Fibroblast of villous mesenchyme (primary cell): ENCODE results near the gene NUFIP2. TPM values are rescaled to one million over a fixed set of nuclear protein-coding genes. Genes with fewer than 3 reads are reported as not detected.

Experiments used
- DNase-seq: peaks from one replicate; pipeline ENCODE4 v3.0.0-alpha.2; 2010; ENCODE audit warnings: low read depth
- H3K4me3 ChIP-seq: 2 replicates; pipeline ENCODE4 v1.5.1; 2011; ENCODE audit warnings: low read depth, mild to moderate bottlenecking, low read length
- CTCF ChIP-seq: IDR thresholded peaks from 2 replicates; pipeline ENCODE4 v1.5.1; 2012; ENCODE audit warnings: low read depth, mild to moderate bottlenecking, low read length; ENCODE audit not compliant: insufficient read depth
- total RNA-seq: library from RNA; depleted of rRNA; stranded (reverse); fragments of >200 nt; gene quantifications from 2 replicates; pipeline ENCODE4 v1.2.3, GENCODE V29; 2012

NUFIP2 gene
- total RNA-seq, 1 donor, result 67.4 TPM

DNA sequence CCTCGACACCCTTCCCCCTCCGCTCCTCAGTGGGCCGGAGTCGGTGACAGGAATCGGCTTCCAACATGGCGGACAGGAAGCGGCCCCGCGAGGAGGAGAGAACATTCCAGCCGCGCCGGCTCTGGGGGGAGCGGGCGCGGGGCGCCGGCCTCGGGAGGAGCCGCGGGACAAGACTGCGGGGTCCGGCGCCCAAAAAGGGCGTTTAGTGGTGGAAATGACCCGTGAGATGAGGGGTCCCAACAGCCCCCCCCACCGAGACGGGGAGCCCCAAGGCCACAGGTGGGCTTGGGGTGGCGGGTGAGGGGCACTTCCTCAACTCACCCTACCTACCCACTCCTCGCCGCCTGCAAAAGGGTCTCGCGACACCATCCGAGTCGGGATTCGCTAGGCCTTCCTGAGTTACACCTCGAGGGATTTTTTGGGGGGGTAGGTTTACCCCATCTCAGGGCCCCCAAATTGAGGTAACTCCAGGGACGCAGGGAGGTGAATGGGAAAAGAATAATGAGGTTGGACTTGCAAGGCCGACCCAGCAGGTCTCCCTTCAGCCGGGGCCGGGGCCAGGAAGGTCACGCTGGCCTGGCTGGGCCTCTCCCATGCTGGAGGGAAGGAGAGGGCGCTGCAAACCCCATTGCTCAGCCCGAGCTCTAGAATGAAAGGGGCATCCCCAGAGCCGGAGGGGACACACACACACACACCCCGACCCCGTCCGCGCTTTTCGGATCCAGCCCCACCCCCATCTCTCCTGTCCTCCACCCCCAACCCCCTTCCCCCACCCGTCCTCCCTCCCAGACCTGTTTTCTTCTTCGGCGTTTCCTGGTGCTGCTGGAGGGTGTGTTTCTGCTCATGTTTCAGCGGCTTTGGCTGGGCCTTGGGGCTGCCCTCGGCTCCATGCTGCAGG, 707 bp downstream of the NUFIP2 start:
- peak overlapping the region; percentile 99 for H3K4me3 ChIP-seq
- peak; percentile 63 for DNase-seq
- TF ChIP-seq CTCF, result no peak

DNA sequence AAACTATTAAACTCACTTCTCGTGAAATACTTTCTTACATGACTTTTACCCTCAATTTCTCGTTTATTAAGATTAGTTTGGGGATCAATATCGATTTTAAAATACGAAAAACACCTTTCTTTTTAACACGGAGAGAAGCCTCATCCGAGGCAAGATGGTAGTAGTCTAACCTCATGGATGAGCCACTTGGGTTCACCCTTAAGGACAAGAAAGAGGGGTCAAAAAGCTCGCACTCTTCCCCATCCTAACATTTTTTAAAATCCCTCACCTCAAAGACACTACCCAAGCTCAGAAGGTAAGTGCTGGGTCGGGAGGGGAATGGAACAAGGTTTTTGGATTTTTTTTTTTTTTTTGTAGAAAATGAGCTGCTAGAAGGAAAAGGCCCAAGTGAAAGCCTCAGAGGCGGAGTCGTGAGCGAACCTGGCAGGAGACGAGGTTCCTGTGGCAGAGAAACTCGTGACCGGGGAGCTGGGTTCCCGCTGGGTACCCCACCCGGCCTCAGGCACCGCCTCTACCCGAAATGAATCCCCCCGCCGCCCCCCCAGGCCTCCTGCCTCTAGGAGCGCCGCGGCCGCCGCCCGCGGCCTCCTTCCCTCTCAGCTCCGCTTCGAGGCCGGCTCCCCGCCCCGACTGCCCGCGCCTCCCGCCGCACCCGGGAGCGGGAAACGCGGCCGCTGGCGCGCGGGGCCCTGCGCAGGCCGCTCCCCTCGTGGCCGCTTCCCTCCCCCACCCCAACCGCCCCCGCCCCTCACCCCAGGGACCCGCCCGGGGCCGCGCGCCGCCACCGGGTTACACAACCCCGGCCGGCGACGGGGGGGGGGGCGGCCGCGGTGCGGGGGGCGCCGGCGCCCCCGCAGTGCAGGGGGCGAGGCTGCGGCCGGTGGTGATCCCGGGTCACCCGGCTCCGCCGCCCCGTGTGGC, 1.6 kb downstream of the NUFIP2 start:
- no peak for TF ChIP-seq CTCF
- peak; percentile 55 for DNase-seq
- peak overlapping the region; percentile 99 for H3K4me3 ChIP-seq

GRCh38 chr17:29291163-29291752, 2.7 kb downstream of the NUFIP2 start:
- H3K4me3 ChIP-seq, result peak overlapping the region; percentile 99
- DNase-seq, result peak; percentile 79
- TF ChIP-seq CTCF, result peak; percentile 56

DNA sequence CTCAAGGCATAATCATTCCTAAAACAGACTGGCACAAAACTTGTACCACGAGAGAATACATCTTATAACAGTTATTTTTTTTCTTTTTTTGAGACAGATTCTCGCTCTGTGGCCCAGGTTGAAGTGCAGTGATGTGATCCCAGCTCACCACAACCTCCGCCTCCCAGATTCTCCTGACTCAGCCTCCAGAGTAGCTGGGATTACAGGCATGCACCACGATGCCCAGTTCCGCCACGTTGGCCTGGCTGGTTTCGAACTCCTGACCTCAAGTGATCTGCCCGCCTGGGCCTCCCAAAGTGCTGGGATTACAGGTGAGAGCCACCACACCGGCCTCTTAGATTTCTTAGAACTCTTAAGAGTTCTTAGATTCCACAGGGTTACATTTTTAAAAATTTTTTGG, 4.1 kb downstream of the NUFIP2 start:
- no peak for TF ChIP-seq CTCF
- no peak for DNase-seq
- H3K4me3 ChIP-seq, result no peak overlapping the region

GRCh38 chr17:29283961-29284360, 10.0 kb downstream of the NUFIP2 start:
- H3K4me3 ChIP-seq, result no peak overlapping the region
- DNase-seq, result no peak
- TF ChIP-seq CTCF, result no peak

- no peak for DNase-seq
- no peak overlapping the region for H3K4me3 ChIP-seq
- TF ChIP-seq CTCF, result peak; percentile 8
These were observed 10.5 kb downstream of the NUFIP2 start for GRCh38 chr17:29283496-29283895.
